ENCODE results near the gene MYO3B. TPM values are rescaled to one million over a fixed set of nuclear protein-coding genes. Genes with fewer than 3 reads are reported as not detected.

Gene MYO3B
- total RNA-seq, 1 donor from 2014 or later, result 0.05 TPM

DNA sequence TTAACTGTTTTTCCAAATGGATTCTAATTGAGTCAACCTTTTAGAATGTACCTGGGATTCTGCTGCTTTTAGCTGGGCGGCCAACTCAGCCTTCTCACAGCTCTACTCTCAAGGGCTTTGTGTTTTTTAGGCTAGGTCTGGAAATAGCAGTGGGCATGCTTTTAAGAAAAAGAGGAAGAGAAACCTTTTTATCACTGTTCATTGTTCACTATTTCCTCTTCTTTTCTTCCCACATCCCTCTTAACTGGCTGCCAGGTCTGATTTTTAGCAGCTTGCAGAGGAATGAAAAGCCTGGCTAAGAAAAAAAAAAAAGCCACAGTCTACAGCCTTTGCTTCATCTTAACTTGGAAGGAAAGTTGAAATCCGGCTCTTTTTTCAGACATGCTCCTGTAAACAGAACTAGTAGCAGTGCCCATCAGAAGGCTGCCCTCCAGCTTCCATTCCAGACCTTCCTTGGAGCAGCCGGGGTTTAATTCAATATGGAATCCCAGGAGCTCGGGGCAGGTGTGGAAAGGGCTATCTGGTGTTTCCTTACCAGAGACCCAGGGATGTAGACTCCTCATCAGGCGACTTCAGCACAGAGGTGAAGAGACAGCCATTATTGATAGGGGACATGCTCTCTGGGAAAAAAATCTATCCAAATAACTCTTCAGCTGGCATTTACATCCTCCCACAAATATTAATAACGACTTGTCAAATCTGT, 230.7 kb downstream of the MYO3B start:
- intact Hi-C loops (cut with micrococcal nuclease), result loop anchor here (10.0 kb wide), 1 partner anchor 406 kb away; the partner anchor contains the start of gene GAD1
- Histone ChIP-seq H3K4me3 (no peak overlapping the region), H3K4me1 (peaks cover 8% of the 10 kb centered on the region), H3K27ac (replicated peaks) (no peak overlapping the region), H3K36me3 (no peaks in the 10 kb centered on the region), H3K27me3 (ENCODE audit: low read depth) (peaks cover 60% of the 10 kb centered on the region), H3K9me3 (replicated peaks) (no peaks in the 10 kb centered on the region)
- DNase-seq, result no peak
- TF ChIP-seq, protein P1, sequence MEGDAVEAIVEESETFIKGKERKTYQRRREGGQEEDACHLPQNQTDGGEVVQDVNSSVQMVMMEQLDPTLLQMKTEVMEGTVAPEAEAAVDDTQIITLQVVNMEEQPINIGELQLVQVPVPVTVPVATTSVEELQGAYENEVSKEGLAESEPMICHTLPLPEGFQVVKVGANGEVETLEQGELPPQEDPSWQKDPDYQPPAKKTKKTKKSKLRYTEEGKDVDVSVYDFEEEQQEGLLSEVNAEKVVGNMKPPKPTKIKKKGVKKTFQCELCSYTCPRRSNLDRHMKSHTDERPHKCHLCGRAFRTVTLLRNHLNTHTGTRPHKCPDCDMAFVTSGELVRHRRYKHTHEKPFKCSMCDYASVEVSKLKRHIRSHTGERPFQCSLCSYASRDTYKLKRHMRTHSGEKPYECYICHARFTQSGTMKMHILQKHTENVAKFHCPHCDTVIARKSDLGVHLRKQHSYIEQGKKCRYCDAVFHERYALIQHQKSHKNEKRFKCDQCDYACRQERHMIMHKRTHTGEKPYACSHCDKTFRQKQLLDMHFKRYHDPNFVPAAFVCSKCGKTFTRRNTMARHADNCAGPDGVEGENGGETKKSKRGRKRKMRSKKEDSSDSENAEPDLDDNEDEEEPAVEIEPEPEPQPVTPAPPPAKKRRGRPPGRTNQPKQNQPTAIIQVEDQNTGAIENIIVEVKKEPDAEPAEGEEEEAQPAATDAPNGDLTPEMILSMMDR (IDR thresholded peaks at IDR 0.05; ENCODE audit: borderline replicate concordance), result no peak

DNA sequence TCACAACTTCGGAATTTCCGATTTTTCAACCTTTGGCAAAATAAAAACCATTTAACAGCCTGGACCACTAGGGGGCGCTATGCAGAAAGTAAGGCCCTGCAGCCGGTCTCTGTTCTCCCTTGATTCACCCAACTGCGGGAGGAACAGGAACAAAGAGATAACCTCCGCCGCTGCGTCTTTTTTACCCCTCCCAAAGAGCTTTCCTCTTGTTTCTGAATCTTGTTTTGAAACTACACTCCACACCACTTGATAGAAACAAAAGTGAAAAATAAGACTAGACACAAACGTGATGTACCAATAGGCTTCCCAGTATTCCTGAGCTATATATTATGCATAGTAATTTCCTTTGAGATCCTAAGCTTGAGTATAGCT, 231.2 kb downstream of the MYO3B start:
- TF ChIP-seq, protein P1 (IDR thresholded peaks at IDR 0.05; ENCODE audit: borderline replicate concordance), result peak; percentile 85
- Histone ChIP-seq H3K27ac (replicated peaks) (no peak overlapping the region), H3K9me3 (replicated peaks) (no peaks in the 10 kb centered on the region), H3K36me3 (no peaks in the 10 kb centered on the region), H3K4me1 (peaks cover 8% of the 10 kb centered on the region), H3K4me3 (peak overlapping the region; percentile 33), H3K27me3 (ENCODE audit: low read depth) (peaks cover 55% of the 10 kb centered on the region)
- intact Hi-C loops (cut with micrococcal nuclease), result loop anchor here (10.0 kb wide), 1 partner anchor 406 kb away; the partner anchor contains the start of gene GAD1
- DNase-seq, result peak; percentile 50

DNA sequence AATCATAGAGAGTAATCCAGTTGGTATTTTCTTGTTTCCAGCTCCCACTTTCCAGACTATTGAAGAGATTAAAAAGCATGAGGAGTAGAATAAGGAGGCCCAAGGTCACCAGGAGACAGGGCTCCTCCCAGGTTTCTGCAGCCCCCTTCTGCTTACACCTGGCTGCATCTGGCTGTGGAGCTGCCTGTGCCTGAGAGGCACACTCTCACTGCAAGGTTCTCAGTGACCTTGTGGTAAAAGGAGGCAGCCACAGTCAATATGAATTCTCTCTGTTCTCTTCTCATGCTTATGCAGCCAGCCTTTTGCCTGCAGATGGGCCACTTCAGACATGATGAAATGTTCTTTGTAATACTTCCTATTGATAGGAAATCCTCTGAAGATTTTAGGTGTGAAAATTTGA, 233.7 kb downstream of the MYO3B start:
- Histone ChIP-seq H3K36me3 (no peaks in the 10 kb centered on the region), H3K27me3 (ENCODE audit: low read depth) (peaks cover 39% of the 10 kb centered on the region), H3K9me3 (replicated peaks) (no peaks in the 10 kb centered on the region), H3K4me3 (no peak overlapping the region), H3K27ac (replicated peaks) (no peak overlapping the region), H3K4me1 (peaks cover 8% of the 10 kb centered on the region)
- TF ChIP-seq, protein P1 (IDR thresholded peaks at IDR 0.05; ENCODE audit: borderline replicate concordance), result no peak
- no peak for DNase-seq
- intact Hi-C loops (cut with micrococcal nuclease), result no loop called here

DNA sequence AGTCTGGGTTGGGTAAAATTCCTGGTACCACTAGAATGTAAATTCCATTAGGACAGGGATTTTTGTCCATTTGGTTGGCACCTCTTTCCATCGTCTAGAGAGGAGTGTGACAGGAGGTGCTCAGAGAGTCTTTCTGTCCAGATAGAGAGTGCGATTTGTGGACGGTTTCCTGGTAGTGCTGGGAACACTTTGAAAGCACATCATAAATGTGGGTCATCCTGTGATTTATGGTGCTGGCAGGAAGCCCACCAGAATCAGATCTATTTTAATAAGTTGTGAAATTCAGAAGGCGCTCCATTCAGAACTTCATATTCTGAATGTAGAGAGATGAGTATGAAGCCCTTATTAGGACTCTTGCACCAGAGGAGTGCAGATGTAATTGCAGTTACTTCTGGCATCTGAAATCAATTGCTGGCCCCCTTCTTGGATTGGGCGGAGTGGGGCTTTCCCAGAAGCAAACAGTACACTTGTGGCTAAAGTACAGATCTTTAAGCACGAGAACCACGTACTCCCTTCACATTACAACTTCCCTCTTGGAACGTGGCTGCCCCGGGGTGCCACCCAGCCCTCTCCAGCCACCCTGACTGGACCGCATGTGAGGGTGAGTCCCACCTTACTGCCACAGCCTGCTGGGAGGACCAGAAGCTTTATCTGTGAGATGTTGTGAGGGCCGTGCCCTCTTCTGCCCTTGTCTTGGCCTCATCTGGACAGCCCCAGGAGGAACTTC, 243.2 kb downstream of the MYO3B start:
- H3K4me1 ChIP-seq, result no peaks in the 10 kb centered on the region
- DNase-seq, result no peak
- no peaks in the 10 kb centered on the region for H3K9me3 ChIP-seq (replicated peaks)
- H3K4me3 ChIP-seq, result no peak overlapping the region
- TF ChIP-seq, protein P1 (IDR thresholded peaks at IDR 0.05; ENCODE audit: borderline replicate concordance), result no peak
- H3K36me3 ChIP-seq, result no peaks in the 10 kb centered on the region
- intact Hi-C loops (cut with micrococcal nuclease), result no loop called here
- H3K27ac ChIP-seq (replicated peaks), result no peak overlapping the region
- peaks cover 61% of the 10 kb centered on the region for H3K27me3 ChIP-seq (ENCODE audit: low read depth)

DNA sequence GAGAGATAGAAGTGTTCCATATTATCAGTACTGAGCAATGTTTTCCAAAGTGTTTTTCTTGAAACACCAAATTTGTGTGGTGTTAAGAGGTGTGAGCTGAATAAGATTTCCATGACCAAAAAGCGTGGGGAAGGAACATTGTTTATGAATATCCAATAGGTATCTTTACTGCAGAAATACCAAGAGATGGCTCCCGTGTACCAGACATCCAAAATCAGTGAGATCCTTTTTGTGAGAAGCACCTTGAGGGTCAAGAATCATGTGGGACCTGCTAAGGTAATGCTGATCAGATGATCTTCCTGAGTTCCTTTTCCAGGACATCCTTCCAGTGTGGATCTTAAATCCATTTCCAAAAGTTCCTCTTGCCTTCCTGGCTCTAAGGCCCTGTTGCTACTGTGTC, 246.0 kb downstream of the MYO3B start:
- TF ChIP-seq, protein P1 (IDR thresholded peaks at IDR 0.05; ENCODE audit: borderline replicate concordance), result no peak
- intact Hi-C loops (cut with micrococcal nuclease), result no loop called here
- Histone ChIP-seq H3K4me1 (no peaks in the 10 kb centered on the region), H3K4me3 (no peak overlapping the region), H3K27ac (replicated peaks) (no peak overlapping the region), H3K27me3 (ENCODE audit: low read depth) (peaks cover 65% of the 10 kb centered on the region), H3K9me3 (replicated peaks) (no peaks in the 10 kb centered on the region), H3K36me3 (no peaks in the 10 kb centered on the region)
- no peak for DNase-seq
